ENCODE results near the gene IL25. TPM values are rescaled to one million over a fixed set of nuclear protein-coding genes. Genes with fewer than 3 reads are reported as not detected.

The IL25 gene
- total and polyA plus RNA-seq, 2 of the 13 experiments (the other 11 are each of a cell fraction or from before 2014, with no cell fraction given) = not detected

- TF ChIP-seq HNRNPL (IDR thresholded peaks at IDR 0.05; ENCODE audit: low read depth, low read length) (no peak), RERE (CRISPR knock-in tag; IDR thresholded peaks at IDR 0.05; ENCODE audit: low read depth) (no peak), RXRA (CRISPR knock-in tag; IDR thresholded peaks at IDR 0.05) (no peak), GZF1 (CRISPR knock-in tag; IDR thresholded peaks at IDR 0.05) (no peak; the same call in 1 of the 2 replicates), TP53 (CRISPR knock-in tag; conservative IDR thresholded peaks at IDR 0.05) (no peak), PCBP2 (optimal IDR thresholded peaks at IDR 0.05; ENCODE audit: low read depth, low read length, poor library complexity, severe bottlenecking) (no peak), TEAD2 (CRISPR knock-in tag; IDR thresholded peaks at IDR 0.05) (0 out of 2 replicates have a peak, but pooled peaks have one; percentile 13), ZNF101 (CRISPR knock-in tag; IDR thresholded peaks at IDR 0.05; ENCODE audit: borderline replicate concordance, low read depth) (no peak), SMARCC2 (IDR thresholded peaks at IDR 0.05) (no peak), ZNF414 (CRISPR knock-in tag; IDR thresholded peaks at IDR 0.05) (no peak), TBP (CRISPR knock-in tag; IDR thresholded peaks at IDR 0.05) (no peak), KDM2A (CRISPR knock-in tag; IDR thresholded peaks at IDR 0.05; ENCODE audit: borderline replicate concordance, low read depth) (peak; percentile 80), HIC2 (CRISPR knock-in tag; IDR thresholded peaks at IDR 0.05; ENCODE audit: low read depth) (no peak), ZNF30 (CRISPR knock-in tag; IDR thresholded peaks at IDR 0.05) (no peak), RBFOX2 (IDR thresholded peaks at IDR 0.05; ENCODE audit: low read depth, low read length) (peak; percentile 86), CREB3 (CRISPR knock-in tag; IDR thresholded peaks at IDR 0.05) (0 out of 2 replicates have a peak, but pooled peaks have one; percentile 48), HOXA7 (CRISPR knock-in tag; IDR thresholded peaks at IDR 0.05) (no peak), SIX1 (CRISPR knock-in tag; IDR thresholded peaks at IDR 0.05; ENCODE audit: borderline replicate concordance) (0 out of 2 replicates have a peak, but pooled peaks have one; percentile 10), MAZ (IDR thresholded peaks at IDR 0.05; ENCODE audit: borderline replicate concordance, low read depth, low read length) (no peak), MAZ (CRISPR knock-in tag; IDR thresholded peaks at IDR 0.05; ENCODE audit: low read depth) (no peak), SRSF4 (IDR thresholded peaks at IDR 0.05; ENCODE audit: low read depth, low read length, poor library complexity, severe bottlenecking) (peak; percentile 59)
These were observed 45.9 kb upstream of the IL25 start (continued) for GRCh38 chr14:23326491-23327332.

All from HepG2 (cell line).